Measurements from ENCODE around the gene HDLBP. TPM values are rescaled to one million over a fixed set of nuclear protein-coding genes. Genes with fewer than 3 reads are reported as not detected.
"Not testable (repeated sequence)": the region's sequence is repeated elsewhere in the genome, so short reads cannot be mapped to it uniquely, and the experiment has no call there.

Gene HDLBP
- total and polyA plus RNA-seq, 2 of the 4 experiments (the other 2 are of a cell fraction), result 648 to 1,165 TPM

DNA sequence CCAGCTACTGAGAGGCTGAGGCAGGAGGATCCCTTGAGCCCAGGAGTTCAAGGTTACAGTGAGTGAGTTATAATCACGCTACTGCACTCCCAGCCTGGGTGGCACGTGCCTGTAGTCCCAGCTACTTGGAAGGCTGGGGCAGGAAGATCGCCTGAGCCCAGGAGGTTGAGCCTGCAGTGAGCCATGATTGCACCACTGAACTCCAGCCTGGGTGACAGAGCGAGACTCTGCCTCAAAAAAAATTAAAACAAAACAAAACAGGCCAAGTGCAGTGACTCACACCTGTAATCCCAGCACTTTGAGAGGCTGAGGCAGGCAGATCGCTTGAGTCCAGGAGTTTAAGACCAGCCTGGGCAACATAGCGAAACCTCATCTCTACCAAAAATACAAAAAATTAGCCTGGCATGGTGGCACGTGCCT lies 22.1 kb downstream of the HDLBP start:
- BruUV-seq (replicated peaks); H3K4ac ChIP-seq (ENCODE audit: low read depth, low read length); H3K14ac ChIP-seq (replicated peaks; ENCODE audit: low read depth, low read length); H3K4me2 ChIP-seq (ENCODE audit: low read depth, low read length); H4K8ac ChIP-seq (ENCODE audit: low read depth in 2 of 2, low read length in 2 of 2); dilution Hi-C loops (cut with HindIII; ENCODE audit: low sequenced_read_pairs, unreplicated experiment); H2BK15ac ChIP-seq (ENCODE audit: low read depth, low read length); H2BK120ac ChIP-seq (ENCODE audit: low read depth, low read length); POLR2A ChIA-PET (ENCODE audit: unreplicated experiment); in situ Hi-C loops (cut with MboI; ENCODE audit: low sequenced_read_pairs); H2AFZ ChIP-seq (replicated peaks; ENCODE audit: low read length, poor library complexity); H3K18ac ChIP-seq (ENCODE audit: low read depth, low read length); intact Hi-C loops (cut with micrococcal nuclease); H3K9ac ChIP-seq (ENCODE audit: low read depth, low read length); H4K91ac ChIP-seq (ENCODE audit: insufficient read depth, low read depth, low read length); H3K36me3 ChIP-seq (ENCODE audit: control insufficient read depth, insufficient read depth, low read length); H3K4me1 ChIP-seq (ENCODE audit: control insufficient read depth, insufficient read depth, low read length); H4K5ac ChIP-seq (ENCODE audit: low read depth, low read length); H3K56ac ChIP-seq (ENCODE audit: extremely low read depth, insufficient read depth, low read length); H3K9me3 ChIP-seq (ENCODE audit: control insufficient read depth, insufficient read depth, low read length); H3K27me3 ChIP-seq (ENCODE audit: control insufficient read depth, insufficient read depth, low read length); H3K4me3 ChIP-seq (ENCODE audit: insufficient read depth, low read depth, low read length); H3K27ac ChIP-seq (ENCODE audit: insufficient read depth, low read length); H2AK9ac ChIP-seq (replicated peaks; ENCODE audit: low read depth, low read length, poor library complexity); H2BK20ac ChIP-seq (ENCODE audit: low read depth, low read length); H3K23ac ChIP-seq (ENCODE audit: low read depth, low read length); H2BK5ac ChIP-seq (ENCODE audit: low read depth, low read length, poor library complexity, severe bottlenecking): not testable (repeated sequence)
- ATAC-seq (ENCODE audit: low read depth), result peak; percentile 63
- H3K79me1 ChIP-seq (ENCODE audit: low read depth in 1 of 2, low read length in 2 of 2), result peaks cover 31 to 78% of the 10 kb centered on the region in 2 experiments
- peak; percentile 47 for DNase-seq
- CTCF ChIA-PET, result interaction anchor here (1.7 kb wide), 1 partner anchor 10 kb away, joined by 3 read pairs; no protein-coding TSS in a partner anchor
- H2AK5ac ChIP-seq (ENCODE audit: low read depth, low read length), result 0 out of 2 replicates have a peak overlapping the region, but pooled peaks have one; percentile 14
- WGBS, 2 experiments (ENCODE audit: extremely low coverage in 2 of 2, insufficient read length in 1 of 2), result 90% methylated on average over 2 of the region's 7 CpGs; no CpG with 5 or more reads in 1 of the 2 experiments
- peak; percentile 51; the same call in 1 of the 2 replicates for TF ChIP-seq CEBPB (IDR thresholded peaks at IDR 0.05; ENCODE audit: low read depth, low read length)
- peaks cover 41% of the 10 kb centered on the region for H3K9me1 ChIP-seq (ENCODE audit: insufficient read depth, low read length)
- H4K20me1 ChIP-seq (ENCODE audit: insufficient read depth, low read length), result peaks cover 87% of the 10 kb centered on the region
